Transverse colon (tissue), 4 donors: ENCODE results near the gene INPP5E. TPM values are rescaled to one million over a fixed set of nuclear protein-coding genes. Genes with fewer than 3 reads are reported as not detected.

Experiments
- DNase-seq: peaks from one replicate; pipeline ENCODE4 v3.0.0-alpha.2; 2019
- H3K27ac ChIP-seq, 4 donors: fragments of 200-600 bp; sonication (generic); 2 replicates each; pipeline ENCODE4 v1.5.1; 2016 to 2018; ENCODE audit warnings: inconsistent platforms in 4 of 4
- H3K27me3 ChIP-seq: fragments of 200-600 bp; sonication (generic); 2 replicates; pipeline ENCODE4 v1.5.1; 2017; ENCODE audit warnings: inconsistent platforms
- H3K36me3 ChIP-seq, 4 donors: fragments of 200-600 bp; sonication (generic); 2 replicates each; pipeline ENCODE4 v1.5.1; 2017 to 2019; ENCODE audit warnings: inconsistent platforms in 4 of 4
- H3K4me1 ChIP-seq, 4 donors: fragments of 200-600 bp; sonication (generic); 2 replicates each; pipeline ENCODE4 v1.5.1; 2017 to 2020; ENCODE audit warnings: inconsistent platforms in 4 of 4
- H3K4me3 ChIP-seq, 4 donors: fragments of 200-600 bp; sonication (generic); 1 replicate in 1 of 4; 2 replicates in 3 of 4; pipeline versions ENCODE4 v1.5.1 to v1.6.1; 2017 to 2019; ENCODE audit warnings: inconsistent platforms in 4 of 4
- H3K9me3 ChIP-seq, 2 donors: fragments of 200-600 bp; sonication (generic); 2 replicates each; pipeline ENCODE4 v1.5.1; 2017 to 2019; ENCODE audit warnings: inconsistent platforms in 2 of 2
- CTCF ChIP-seq, 5 experiments: fragments of 200-600 bp in 3 of 5; fragments of 450-650 bp in 2 of 5; sonication (generic) in 3 of 5; IDR thresholded peaks; 1 replicate in 2 of 5; 2 replicates in 3 of 5; pipeline ENCODE4 v1.5.1; 2016 to 2017; ENCODE audit warnings: antibody characterized with exemption in 5 of 5, inconsistent platforms in 3 of 5, mild to moderate bottlenecking in 2 of 5, moderate library complexity in 1 of 5
- EP300 ChIP-seq: sonication (generic); formaldehyde crosslinking; IDR thresholded peaks from one replicate; pipeline ENCODE4 v1.6.1; 2017; ENCODE audit warnings: antibody characterized with exemption, low read depth
- POLR2A ChIP-seq: fragments of 450-650 bp; IDR thresholded peaks from one replicate; pipeline ENCODE4 v1.6.1; 2016; ENCODE audit warnings: antibody characterized with exemption, mild to moderate bottlenecking, moderate library complexity
- POLR2AphosphoS5 ChIP-seq, 3 donors: sonication (generic); formaldehyde crosslinking; IDR thresholded peaks; one replicate each; pipeline ENCODE4 v1.6.1; 2016; ENCODE audit warnings: antibody characterized with exemption in 3 of 3
- WGBS, 2 donors: methylation state at CpG; one replicate each; pipeline ENCODE4 v1.1.5; 2018; ENCODE audit warnings: low coverage in 1 of 2; 5-methylcytosine and 5-hydroxymethylcytosine counted together
- in situ Hi-C, 4 donors: fragments of 200-750 bp; cut with MboI; loops; one replicate each; pipeline versions ENCODE4 v1.15.0 to v1.15.1; 2017; ENCODE audit warnings: low sequenced_read_pairs in 3 of 4, low pct_ligation_motif_present in 1 of 4, low pct_unique_long_range_greater_than_20kb in 1 of 4
- intact Hi-C: fragments of 100-400 bp; cut with DNase I; formaldehyde crosslinking; loops from one replicate; pipeline ENCODE4 v1.15.1; 2023; ENCODE audit warnings: low total_unique reads
- total RNA-seq, 4 donors: library from RNA; depleted of rRNA; stranded (reverse); fragments of >200 nt; gene quantifications; one replicate each; pipeline ENCODE4 v1.1.0, GENCODE V29; 2016

INPP5E gene
- total RNA-seq, 4 donors from 2014 or later, result 12.5 to 57.5 (median 18.3) TPM

- Histone ChIP-seq H3K9me3 (no peaks in the 10 kb centered on the region), H3K4me1 (no peaks in the 10 kb centered on the region), H3K36me3 (peaks cover 0 to 48% (median 24%) of the 10 kb centered on the region in 4 donors), H3K27me3 (no peaks in the 10 kb centered on the region), H3K27ac (no peak overlapping the region), H3K4me3 (no peak overlapping the region)
- TF ChIP-seq POLR2A, result no peak
- no peak for TF ChIP-seq EP300
- no peak for TF ChIP-seq CTCF (IDR thresholded peaks at IDR 0.05)
- no peak for TF ChIP-seq POLR2AphosphoS5 (IDR thresholded peaks at IDR 0.05)
- intact Hi-C loops, result no loop called here
- in situ Hi-C loops, result no loop called here
- no peak for DNase-seq
- 92% methylated on average over 25 of the region's 27 CpGs; no CpG with 5 or more reads in 1 of the 2 donors for WGBS, 2 donors
These were observed 34.5 kb upstream of the INPP5E start for GRCh38 chr9:136474021-136474640.

DNA sequence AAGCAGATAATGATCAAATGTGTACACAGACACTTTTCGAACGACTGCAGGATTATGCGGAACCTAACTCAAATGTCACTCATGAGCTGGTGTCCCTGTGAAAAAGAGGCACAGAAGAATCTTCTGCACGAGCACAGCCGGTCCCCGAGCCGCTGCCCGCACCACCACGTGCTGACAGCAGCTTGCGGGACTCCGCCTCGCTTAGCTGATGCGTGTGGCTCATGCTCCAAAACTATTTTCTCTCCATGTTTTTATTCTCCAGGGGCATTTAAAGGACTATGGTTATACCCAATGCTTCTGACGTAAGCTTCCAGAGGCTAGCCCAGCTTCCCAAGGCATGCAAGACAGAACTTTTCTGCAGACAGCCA is 33.7 kb upstream of the INPP5E start:
- Histone ChIP-seq H3K9me3 (no peaks in the 10 kb centered on the region), H3K27me3 (no peaks in the 10 kb centered on the region), H3K4me3 (no peak overlapping the region), H3K27ac (no peak overlapping the region), H3K36me3 (peaks cover 0 to 48% (median 24%) of the 10 kb centered on the region in 4 donors), H3K4me1 (no peaks in the 10 kb centered on the region)
- DNase-seq, result no peak
- in situ Hi-C loops, result no loop called here
- intact Hi-C loops, result no loop called here
- WGBS, 2 donors, result 95 to 100% methylated on average over 1 to 14 of the region's 14 CpGs
- TF ChIP-seq POLR2A, result no peak
- TF ChIP-seq CTCF (IDR thresholded peaks at IDR 0.05), result no peak
- TF ChIP-seq POLR2AphosphoS5 (IDR thresholded peaks at IDR 0.05), result no peak
- no peak for TF ChIP-seq EP300

DNA sequence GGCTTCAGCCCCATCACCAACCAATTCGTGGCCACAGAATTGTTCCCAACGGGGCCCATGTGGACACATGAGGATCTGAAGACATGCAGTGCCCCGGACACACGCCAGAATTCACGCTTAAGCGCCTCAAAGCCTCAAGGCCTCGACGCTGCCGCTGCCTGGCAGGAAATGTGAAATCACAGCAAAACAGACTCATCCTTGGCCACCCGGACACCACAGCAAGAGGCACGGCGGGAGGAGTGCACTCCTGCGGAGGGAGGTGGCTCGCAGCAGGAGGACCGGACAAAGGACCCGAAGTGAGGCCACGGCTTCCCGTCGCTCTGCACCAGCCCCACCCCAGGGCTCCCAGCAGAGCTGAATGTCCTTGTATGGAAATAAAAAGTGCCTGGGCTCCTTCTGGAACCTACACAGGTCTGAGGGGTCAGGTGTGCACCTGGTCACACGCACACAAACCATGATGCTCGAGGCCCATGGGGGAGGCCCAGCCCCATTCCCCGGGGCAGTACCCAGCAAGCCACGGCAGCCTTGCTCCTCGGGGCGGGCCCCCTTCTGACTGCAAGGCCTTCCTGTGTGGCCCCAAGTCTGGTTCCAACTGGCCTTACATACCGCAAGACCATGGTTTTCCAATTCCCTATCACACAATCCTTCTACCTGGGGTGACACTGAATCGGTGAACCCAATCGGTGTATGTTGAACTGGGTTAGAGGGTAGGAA is 33.2 kb upstream of the INPP5E start:
- TF ChIP-seq EP300, result no peak
- TF ChIP-seq POLR2A, result no peak
- no peak for TF ChIP-seq POLR2AphosphoS5 (IDR thresholded peaks at IDR 0.05)
- no peak for TF ChIP-seq CTCF (IDR thresholded peaks at IDR 0.05)
- Histone ChIP-seq H3K36me3 (peaks cover 0 to 52% (median 26%) of the 10 kb centered on the region in 4 donors), H3K9me3 (no peaks in the 10 kb centered on the region), H3K4me1 (no peaks in the 10 kb centered on the region), H3K27ac (no peak overlapping the region), H3K4me3 (no peak overlapping the region), H3K27me3 (no peaks in the 10 kb centered on the region)
- DNase-seq, result no peak
- intact Hi-C loops (no loop called here), in situ Hi-C loops (no loop called here)
- WGBS, 2 donors, result 88% methylated on average over 27 of the region's 28 CpGs; no CpG with 5 or more reads in 1 of the 2 donors

- Histone ChIP-seq H3K4me3 (no peak overlapping the region), H3K9me3 (no peaks in the 10 kb centered on the region), H3K4me1 (no peaks in the 10 kb centered on the region), H3K36me3 (peaks cover 0 to 53% (median 29%) of the 10 kb centered on the region in 4 donors), H3K27me3 (no peaks in the 10 kb centered on the region), H3K27ac (no peak overlapping the region)
- no peak for DNase-seq
- intact Hi-C loops, result no loop called here
- WGBS, 2 donors, result 86% methylated on average over 18 of the region's 19 CpGs; no CpG with 5 or more reads in 1 of the 2 donors
- in situ Hi-C loops, result no loop called here
- TF ChIP-seq CTCF (IDR thresholded peaks at IDR 0.05) (no peak), POLR2A (no peak), EP300 (no peak), POLR2AphosphoS5 (IDR thresholded peaks at IDR 0.05) (no peak)
These were observed 32.3 kb upstream of the INPP5E start for GRCh38 chr9:136471802-136472487.
